Measurements from ENCODE around the gene RAB3GAP1.

DNA sequence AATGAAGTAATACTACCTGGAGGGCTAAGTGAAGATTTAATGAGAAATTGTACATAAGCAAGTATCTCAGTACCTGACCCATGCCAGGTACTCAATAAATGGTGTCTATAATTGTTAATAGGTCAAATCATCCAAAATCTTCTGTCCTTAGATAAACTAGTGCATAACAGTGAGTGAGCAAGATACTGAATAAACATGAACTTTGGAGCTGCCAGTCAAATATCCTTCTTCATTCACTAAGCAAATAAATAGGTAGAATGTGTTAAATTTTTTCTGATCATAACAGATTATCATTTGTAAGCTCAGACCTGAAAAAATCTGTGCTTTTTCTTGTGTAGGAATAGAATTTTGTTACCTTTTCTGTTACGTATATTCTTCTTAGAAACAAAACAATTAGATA, 39.6 kb downstream of the RAB3GAP1 start:
- TF ChIP-seq, protein P1, sequence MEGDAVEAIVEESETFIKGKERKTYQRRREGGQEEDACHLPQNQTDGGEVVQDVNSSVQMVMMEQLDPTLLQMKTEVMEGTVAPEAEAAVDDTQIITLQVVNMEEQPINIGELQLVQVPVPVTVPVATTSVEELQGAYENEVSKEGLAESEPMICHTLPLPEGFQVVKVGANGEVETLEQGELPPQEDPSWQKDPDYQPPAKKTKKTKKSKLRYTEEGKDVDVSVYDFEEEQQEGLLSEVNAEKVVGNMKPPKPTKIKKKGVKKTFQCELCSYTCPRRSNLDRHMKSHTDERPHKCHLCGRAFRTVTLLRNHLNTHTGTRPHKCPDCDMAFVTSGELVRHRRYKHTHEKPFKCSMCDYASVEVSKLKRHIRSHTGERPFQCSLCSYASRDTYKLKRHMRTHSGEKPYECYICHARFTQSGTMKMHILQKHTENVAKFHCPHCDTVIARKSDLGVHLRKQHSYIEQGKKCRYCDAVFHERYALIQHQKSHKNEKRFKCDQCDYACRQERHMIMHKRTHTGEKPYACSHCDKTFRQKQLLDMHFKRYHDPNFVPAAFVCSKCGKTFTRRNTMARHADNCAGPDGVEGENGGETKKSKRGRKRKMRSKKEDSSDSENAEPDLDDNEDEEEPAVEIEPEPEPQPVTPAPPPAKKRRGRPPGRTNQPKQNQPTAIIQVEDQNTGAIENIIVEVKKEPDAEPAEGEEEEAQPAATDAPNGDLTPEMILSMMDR (conservative IDR thresholded peaks at IDR 0.05; ENCODE audit: low read depth, low read length): no peak
- no peak for TF ChIP-seq EZH2 (IDR thresholded peaks at IDR 0.05; ENCODE audit: borderline replicate concordance, low read depth, low read length, poor library complexity, severe bottlenecking)
